Mucosa of gallbladder (tissue), 1 donor: ENCODE measurements around the gene COLEC11. TPM values are rescaled to one million over a fixed set of nuclear protein-coding genes. Genes with fewer than 3 reads are reported as not detected.

Experiments used
- DNase-seq: peaks from one replicate; pipeline ENCODE4 v3.0.0-alpha.2; 2020; ENCODE audit warnings: low spot score
- total RNA-seq: library from RNA; stranded (reverse); gene quantifications from one replicate; pipeline ENCODE4 v1.2.1, GENCODE V29; 2021
- donor health status: DM: no; HTN: no; CAD: no.

Gene COLEC11
- total RNA-seq, 1 donor from 2014 or later, result 79.0 TPM

- peak; percentile 76 for DNase-seq
These were observed 9.4 kb upstream of the COLEC11 start for GRCh38 chr2:3585261-3586109.

DNA sequence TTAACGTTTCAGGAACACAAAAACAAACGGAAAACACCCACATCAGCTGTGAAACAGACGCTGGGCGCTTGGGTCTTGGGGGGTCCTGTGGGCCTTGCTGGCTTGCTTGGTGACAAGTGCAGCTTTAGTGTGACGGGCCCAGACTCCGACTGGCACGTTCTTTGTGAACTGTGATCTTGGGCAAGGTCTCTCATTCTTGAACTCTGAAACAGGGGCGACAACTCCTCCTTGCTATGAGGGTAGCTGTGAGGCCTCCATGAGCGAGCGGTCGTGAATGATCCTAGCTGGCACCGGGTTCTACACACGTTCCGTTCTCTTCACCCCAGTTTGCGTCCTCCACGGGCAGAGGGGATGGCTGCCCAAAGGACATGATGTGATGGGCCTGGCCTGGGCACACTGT is 8.7 kb upstream of the COLEC11 start:
- no peak for DNase-seq

- DNase-seq, result no peak
These were observed 7.9 kb upstream of the COLEC11 start for GRCh38 chr2:3587021-3587420.

DNA sequence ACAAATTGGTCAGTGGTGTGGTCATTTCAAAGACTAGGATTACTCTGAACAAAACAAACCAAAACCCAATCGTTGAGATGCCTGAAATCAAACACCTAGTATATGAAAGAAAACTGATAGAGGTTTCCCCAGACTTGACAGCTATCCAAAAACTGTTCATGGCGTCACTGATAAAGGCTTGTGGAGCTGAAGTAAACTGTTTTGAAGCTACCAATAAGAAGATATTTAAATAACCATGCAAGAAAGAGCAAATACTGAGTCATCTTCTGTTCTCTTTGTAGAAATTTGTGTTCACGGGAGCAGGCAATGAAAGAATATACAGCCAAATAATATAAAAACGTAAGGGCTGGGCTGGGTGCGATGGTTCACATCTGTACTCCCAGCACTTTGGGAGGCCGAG is 7.5 kb upstream of the COLEC11 start:
- DNase-seq, result no peak

DNA sequence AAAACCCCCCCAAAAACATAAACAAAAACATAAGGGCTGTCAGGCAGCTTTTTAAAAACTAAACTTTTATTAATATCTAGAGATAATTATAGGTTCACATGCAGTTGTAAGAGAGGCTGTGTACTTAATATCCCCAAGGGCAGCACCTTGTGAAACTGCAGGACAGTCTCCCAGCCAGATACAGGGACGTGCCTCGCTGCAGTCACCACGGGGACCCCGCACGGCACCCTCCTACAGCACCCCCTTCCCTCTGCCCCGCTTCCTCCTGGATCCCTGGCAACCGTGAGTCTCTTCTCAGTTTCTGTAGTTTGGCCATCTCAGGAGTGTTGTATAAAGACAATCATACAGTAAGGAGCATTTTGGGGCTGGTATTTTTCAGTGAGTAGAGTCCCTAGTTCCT is 6.8 kb upstream of the COLEC11 start:
- DNase-seq, result no peak

DNA sequence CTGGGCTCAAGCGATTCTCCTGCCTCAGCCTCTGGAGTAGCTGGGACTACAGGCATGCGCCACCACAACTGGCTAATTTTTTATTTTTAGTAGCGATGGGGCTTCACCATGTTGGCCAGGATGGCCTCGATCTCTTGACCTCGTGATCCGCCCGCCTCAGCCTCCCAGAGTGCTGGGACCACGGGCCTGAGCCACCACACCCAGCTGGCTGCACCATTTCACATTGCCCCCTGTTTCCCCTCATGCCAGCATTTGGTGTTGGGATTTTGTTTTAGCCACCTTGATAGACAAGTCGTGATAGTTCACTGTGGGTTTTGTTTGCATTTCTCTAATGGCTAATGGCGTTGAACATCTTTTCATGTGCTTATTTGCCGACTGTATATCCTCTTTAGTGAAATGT is 5.8 kb upstream of the COLEC11 start:
- no peak for DNase-seq

- no peak for DNase-seq
These were observed 492 bp downstream of the COLEC11 start for GRCh38 chr2:3595404-3595803.

GRCh38 chr2:3595985-3596384 is 1.1 kb downstream of the COLEC11 start:
- no peak for DNase-seq

- no peak for DNase-seq
These were observed 2.0 kb downstream of the COLEC11 start for GRCh38 chr2:3596901-3597417.

DNA sequence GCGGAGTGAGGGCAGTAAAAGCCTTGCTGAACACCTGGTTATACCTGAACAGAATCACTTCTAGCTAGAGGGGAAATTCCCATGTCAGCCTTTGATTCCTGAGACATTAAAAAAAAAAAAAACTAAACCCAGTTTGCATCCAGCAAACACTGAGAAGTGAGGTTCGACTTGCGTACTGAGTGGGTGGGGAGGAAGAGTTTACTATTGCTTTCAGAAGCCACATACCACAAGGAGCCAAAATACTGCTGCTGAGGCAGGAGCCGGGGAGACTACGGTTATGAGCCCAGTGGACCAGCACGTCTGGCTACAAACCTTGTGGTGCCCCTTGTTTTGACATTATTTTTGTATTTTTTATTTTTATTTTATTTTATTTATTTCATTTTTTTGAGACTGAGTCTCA is 2.7 kb downstream of the COLEC11 start:
- DNase-seq, result no peak

- DNase-seq, result no peak
These were observed 3.4 kb downstream of the COLEC11 start for GRCh38 chr2:3598197-3598910.

- no peak for DNase-seq
These were observed 4.3 kb downstream of the COLEC11 start for GRCh38 chr2:3598912-3599854.

- DNase-seq, result no peak
These were observed 5.4 kb downstream of the COLEC11 start for GRCh38 chr2:3600256-3600855.

GRCh38 chr2:3601561-3602271 is 6.8 kb downstream of the COLEC11 start:
- peak; percentile 51 for DNase-seq

GRCh38 chr2:3602553-3603339 is 7.8 kb downstream of the COLEC11 start:
- DNase-seq, result no peak

- no peak for DNase-seq
These were observed 8.8 kb downstream of the COLEC11 start for GRCh38 chr2:3603536-3604206.

DNA sequence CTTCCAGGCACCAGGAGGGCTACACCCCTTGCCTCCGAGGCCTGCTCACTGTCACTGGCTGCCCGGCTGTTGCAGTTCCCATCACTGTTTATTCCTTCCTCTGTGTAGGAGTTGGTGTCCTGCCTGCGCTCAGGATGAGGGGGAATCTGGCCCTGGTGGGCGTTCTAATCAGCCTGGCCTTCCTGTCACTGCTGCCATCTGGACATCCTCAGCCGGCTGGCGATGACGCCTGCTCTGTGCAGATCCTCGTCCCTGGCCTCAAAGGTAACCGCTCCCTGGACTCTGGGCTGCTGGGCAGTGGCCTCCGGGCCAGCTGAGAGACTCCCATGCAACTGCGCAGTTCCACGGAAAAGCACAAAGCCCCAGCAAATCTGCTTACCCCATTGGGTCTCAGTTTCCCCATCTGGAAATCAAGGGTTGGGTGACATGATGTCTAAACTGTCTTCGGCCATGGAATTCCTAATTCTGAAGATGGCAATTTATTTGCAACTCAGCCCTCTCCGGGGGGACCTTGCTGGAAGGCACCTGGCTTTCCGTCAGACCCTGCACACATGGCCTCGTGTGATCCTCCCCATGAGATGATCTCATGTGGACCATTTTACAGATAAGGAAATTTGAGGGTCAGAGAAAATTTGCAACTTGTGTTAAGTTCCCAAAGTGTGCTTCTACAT is 9.4 kb downstream of the COLEC11 start:
- DNase-seq, result peak; percentile 68
